Measurements from ENCODE around the gene MICAL3.
A peak's percentile ranks its signal among the peaks of the same experiment; 100 is the strongest.
"Not testable (repeated sequence)": the region's sequence is repeated elsewhere in the genome, so short reads cannot be mapped to it uniquely, and the experiment has no call there.

The MICAL3 gene

GRCh38 chr22:18060646-18061620, 36.6 kb upstream of the MICAL3 start:
- DNase-seq (ENCODE audit: low read depth in 2 of 2), result no peak

GRCh38 chr22:18059991-18060390, 35.6 kb upstream of the MICAL3 start:
- no peak for DNase-seq (ENCODE audit: low read depth in 2 of 2)

DNA sequence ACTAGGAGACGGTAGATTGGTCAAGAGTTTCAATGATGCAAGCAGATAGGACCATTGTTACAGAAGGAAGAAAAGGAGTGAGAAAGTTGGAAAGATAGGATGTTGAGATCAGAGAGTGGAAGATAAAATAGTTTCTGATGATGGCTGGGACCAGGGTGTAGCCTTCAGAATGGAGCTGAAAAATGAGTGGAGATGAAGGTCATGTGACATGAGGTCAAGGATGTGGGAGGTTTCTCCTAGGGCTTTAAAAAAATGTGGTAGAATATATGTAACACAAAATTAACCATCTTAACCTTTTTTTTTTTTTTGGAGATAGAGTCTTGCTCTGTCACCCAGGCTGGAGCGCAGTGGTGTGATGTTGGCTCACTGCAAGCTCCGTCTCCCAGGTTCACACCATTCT, 35.1 kb upstream of the MICAL3 start:
- no peak for DNase-seq (ENCODE audit: low read depth in 2 of 2)

GRCh38 chr22:18059094-18059417, 34.7 kb upstream of the MICAL3 start:
- no peak for DNase-seq (ENCODE audit: low read depth in 2 of 2)

- no peak for DNase-seq (ENCODE audit: low read depth in 2 of 2)
Measured at GRCh38 chr22:18058371-18059093, 34.2 kb upstream of the MICAL3 start.

DNA sequence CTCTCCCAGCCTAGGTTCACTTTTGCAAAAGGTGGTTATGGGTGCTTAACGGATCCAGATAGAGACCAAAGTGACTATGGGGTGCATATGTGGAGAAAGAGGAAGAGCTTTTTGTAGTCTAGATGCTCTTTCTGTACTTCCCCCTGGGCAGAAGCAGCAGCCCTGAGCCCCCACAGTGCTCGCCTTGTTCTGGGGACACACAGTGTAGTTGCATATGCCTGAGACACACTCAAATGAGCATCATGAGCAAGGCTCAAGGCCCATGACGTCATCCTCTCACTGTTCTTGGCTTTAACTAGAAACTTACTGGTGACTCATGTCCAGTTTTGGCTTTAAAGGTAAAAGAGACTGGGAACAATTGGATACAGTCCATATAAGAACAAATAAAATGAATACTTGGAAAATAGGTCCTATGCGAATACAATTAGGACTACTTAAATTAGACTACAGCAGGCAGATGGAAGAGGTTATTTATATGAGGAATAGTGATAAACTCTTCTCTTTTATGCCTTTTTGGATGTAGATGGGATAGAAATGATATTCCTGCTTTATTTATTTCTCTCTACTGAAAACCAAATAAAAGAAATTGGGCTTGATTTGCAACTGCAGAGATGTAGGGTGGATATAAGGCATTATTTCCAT, 33.3 kb upstream of the MICAL3 start:
- peak; percentile 89 for DNase-seq (ENCODE audit: low read depth in 2 of 2)

GRCh38 chr22:18056807-18057474, 32.6 kb upstream of the MICAL3 start:
- no peak for DNase-seq (ENCODE audit: low read depth in 2 of 2)

DNA sequence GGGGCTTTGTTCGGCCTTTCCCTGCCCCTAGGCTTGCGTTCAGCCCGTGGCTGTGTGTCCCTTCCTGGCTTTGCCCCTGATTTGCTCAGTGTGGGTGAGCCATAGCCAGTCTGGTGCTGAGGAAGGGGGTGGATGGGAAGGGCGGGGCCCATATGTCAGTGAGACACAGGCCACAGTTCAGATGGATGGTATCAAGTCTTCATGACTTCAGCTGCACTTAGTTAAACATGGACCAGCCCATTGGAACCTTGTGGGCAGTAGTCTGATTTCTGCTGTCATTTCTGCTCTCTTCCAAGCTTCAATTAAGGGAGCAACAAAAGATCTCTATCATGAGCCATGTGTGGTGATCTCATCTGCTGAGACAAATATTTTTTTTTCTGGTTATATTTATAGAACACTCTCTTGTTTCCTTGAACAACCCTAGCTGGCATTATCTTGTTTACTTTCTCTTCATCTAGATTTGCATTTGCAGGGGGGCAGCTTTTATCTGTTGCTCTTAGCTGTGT, 31.9 kb upstream of the MICAL3 start:
- DNase-seq (ENCODE audit: low read depth in 2 of 2), result no peak

DNA sequence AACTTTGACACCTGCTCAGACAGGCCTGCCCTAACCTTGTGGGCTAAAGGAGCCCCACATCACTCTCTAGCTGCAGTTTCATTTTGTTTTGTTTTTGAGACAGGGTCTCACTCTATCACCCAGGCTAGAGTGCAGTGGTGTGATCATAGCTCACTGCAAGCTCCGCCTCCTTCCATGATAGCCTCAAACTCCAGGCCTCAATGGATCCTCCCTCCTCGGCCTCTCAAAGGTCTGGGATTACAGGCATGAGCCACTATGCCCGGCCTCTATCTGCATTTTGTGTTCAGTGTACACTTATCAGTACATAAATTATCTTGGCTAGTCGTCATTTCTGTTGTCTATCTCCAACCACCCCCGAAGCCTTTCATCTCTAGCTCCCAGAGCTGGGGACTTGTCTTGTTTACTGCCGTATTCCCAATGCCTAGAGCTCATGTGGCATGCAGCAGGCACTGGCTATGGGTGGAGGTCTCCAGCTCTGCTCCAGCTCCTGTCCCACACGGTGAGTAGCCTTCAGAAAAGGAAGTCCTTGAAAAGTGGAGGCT, 31.3 kb upstream of the MICAL3 start:
- DNase-seq (ENCODE audit: low read depth in 2 of 2), result no peak

DNA sequence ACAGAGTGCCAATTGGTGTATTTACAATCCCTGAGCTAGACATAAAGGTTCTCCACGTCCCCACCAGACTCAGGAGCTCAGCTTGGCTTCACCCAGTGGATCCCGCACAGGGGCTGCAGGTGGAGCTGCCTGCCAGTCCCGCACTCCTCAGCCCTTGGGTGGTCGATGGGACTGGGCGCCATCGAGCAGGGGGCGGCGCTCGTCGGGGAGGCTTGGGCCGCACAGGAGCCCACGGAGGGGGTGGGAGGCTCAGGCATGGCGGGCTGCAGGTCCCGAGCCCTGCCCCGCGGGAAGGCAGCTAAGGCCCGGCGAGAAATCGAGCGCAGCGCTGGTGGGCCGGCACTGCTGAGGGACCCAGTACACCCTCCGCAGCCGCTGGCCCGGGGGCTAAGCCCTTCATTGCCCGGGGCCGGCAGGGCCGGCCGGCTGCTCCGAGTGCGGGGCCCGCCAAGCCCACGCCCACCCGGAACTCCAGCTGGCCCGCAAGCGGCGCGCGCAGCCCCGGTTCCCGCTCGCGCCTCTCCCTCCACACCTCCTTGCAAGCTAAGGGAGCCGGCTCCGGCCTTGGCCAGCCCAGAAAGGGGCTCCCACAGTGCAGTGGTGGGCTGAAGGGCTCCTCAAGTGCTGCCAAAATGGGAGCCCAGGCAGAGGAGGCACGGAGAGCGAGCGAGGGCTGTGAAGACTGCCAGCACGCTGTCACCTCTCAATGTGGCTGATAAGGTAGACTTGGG, 29.0 kb upstream of the MICAL3 start:
- not testable (repeated sequence) for DNase-seq (ENCODE audit: low read depth in 2 of 2)

- DNase-seq (ENCODE audit: low read depth in 2 of 2), result not testable (repeated sequence)
Measured at GRCh38 chr22:18051113-18051512, 26.8 kb upstream of the MICAL3 start.

DNA sequence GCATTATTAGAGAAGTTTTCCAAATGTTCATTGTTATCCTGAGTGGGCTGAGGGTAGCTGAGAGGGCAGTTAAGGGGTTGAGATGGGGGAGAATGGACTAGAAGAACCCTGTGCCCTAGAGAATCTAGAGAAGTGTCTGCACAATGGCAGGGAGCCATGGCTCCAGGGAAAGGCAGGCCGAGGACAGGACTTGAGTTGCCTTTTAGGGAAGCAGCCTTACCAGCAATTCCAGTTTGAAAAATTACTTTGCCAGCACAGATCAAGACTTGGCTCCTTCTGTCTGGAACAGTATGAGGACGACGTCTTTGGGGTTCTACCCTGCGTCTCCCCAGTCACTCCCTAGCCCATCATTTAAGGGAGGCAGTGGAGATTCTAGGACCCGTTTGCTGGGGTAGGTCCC, 25.7 kb upstream of the MICAL3 start:
- no peak for DNase-seq (ENCODE audit: low read depth in 2 of 2)

DNA sequence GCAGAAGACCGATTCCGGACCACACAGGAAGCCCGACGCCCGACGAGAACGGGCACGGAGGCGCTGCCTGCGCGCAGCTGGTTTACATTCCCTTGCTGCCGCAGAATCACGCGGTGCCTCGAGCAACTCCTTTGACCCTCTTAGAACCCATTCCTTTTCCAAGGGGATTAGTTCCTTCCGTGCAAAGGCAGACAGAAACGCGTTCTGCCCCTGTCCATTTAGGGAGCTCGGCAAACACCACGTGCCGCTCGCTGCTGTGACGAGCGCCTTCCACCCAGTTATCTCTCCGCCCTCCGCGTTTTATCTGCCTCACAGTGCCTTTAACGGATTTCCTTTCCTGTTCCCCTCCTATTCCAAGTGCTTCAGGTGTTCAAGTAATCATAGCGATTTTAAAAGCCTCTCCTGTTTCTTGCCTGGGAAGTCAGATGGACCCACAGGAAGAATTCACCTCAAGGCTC, 24.1 kb upstream of the MICAL3 start:
- no peak for DNase-seq (ENCODE audit: low read depth in 2 of 2)

DNA sequence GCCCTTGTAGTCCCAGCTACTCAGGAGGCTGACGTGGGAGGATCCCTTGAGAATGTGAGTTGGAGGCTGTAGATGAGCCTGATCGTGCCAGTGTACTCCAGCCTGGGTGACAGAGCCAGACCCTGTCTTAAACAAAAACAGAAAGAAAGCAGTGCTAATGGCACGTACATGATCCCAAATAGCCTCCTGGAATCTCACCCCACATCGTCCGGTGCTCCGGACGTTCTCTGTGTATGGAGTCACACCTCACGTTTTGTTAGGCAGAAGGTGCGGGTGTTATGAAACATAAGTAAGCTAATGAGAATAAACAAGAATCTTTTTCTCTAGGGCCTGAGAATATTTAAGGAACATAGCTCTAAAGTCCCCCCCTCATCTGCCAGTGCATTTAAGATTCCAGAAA, 23.7 kb upstream of the MICAL3 start:
- no peak for DNase-seq (ENCODE audit: low read depth in 2 of 2)

GRCh38 chr22:18045794-18046193, 21.4 kb upstream of the MICAL3 start:
- DNase-seq (ENCODE audit: low read depth in 2 of 2), result no peak

- DNase-seq (ENCODE audit: low read depth in 2 of 2), result no peak
Measured at GRCh38 chr22:18044548-18045271, 20.3 kb upstream of the MICAL3 start.

- no peak for DNase-seq (ENCODE audit: low read depth in 2 of 2)
Measured at GRCh38 chr22:18042685-18043084, 18.3 kb upstream of the MICAL3 start.

DNA sequence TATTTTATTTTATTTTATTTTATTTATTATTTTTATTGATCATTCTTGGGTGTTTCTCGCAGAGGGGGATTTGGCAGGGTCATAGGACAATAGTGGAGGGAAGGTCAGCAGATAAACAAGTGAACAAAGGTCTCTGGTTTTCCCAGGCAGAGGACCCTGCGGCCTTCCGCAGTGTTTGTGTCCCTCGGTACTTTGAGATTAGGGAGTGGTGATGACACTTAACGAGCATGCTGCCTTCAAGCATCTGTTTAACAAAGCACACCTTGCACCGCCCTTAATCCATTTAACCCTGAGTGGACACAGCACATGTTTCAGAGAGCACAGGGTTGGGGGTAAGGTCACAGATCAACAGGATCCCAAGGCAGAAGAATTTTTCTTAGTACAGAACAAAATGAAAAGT, 16.5 kb upstream of the MICAL3 start:
- not testable (repeated sequence) for DNase-seq (ENCODE audit: low read depth in 2 of 2)

DNA sequence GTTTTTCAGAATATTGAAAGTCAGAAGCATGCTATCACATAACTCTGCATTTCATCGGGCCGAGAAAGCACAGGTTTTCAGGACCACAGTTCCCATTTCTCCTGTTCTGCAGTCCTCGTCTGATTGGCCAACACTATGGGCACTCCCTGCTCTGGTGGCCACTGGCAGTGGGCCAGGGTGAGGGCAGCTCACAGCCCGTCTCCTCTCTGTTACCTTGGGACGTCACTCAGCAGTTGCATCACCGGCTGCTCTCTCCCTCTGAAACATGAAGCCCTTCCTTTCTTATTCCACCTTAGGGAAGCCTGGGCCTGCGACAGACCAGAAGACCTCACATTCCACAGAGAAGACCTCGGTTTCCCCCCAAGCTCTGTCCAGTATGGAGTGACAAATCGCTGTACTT, 11.4 kb upstream of the MICAL3 start:
- no peak for DNase-seq (ENCODE audit: low read depth in 2 of 2)

GRCh38 chr22:18034076-18034475, 9.7 kb upstream of the MICAL3 start:
- DNase-seq (ENCODE audit: low read depth in 2 of 2), result no peak

Measured in fibroblast of skin of left biceps (primary cell).